ENCODE results near the gene BMERB1. TPM values are rescaled to one million over a fixed set of nuclear protein-coding genes. Genes with fewer than 3 reads are reported as not detected.
A peak's percentile ranks its signal among the peaks of the same experiment; 100 is the strongest.

Gene BMERB1
- total RNA-seq, 3 donors from 2014 or later: 25.3 to 77.8 (median 38.7) TPM

- DNase-seq (ENCODE audit: low spot score in 2 of 2): no peak
- intact Hi-C loops (cut with DNase I; ENCODE audit: low total_unique reads): no loop called here
- TF ChIP-seq POLR2A (IDR thresholded peaks at IDR 0.05) (no peak), POLR2AphosphoS5 (IDR thresholded peaks at IDR 0.05) (no peak), CTCF (IDR thresholded peaks at IDR 0.05) (no peak)
- H3K4me3 ChIP-seq: no peak overlapping the region
- no peaks in the 10 kb centered on the region for H3K27me3 ChIP-seq
- no peak overlapping the region for H3K27ac ChIP-seq
- no peaks in the 10 kb centered on the region for H3K4me1 ChIP-seq
- no peaks in the 10 kb centered on the region for H3K36me3 ChIP-seq
- H3K9me3 ChIP-seq: no peaks in the 10 kb centered on the region
Observed at GRCh38 chr16:15487336-15488284, 53.2 kb downstream of the BMERB1 start.

- H3K36me3 ChIP-seq: no peaks in the 10 kb centered on the region
- TF ChIP-seq CTCF (IDR thresholded peaks at IDR 0.05) (no peak), POLR2AphosphoS5 (IDR thresholded peaks at IDR 0.05) (no peak), POLR2A (IDR thresholded peaks at IDR 0.05) (no peak)
- H3K27ac ChIP-seq: peak overlapping the region; percentile 11 to 60
- no peaks in the 10 kb centered on the region for H3K9me3 ChIP-seq
- H3K4me3 ChIP-seq: no peak overlapping the region
- H3K27me3 ChIP-seq: no peaks in the 10 kb centered on the region
- no peaks in the 10 kb centered on the region for H3K4me1 ChIP-seq
- no peak for DNase-seq (ENCODE audit: low spot score in 2 of 2)
- intact Hi-C loops (cut with DNase I; ENCODE audit: low total_unique reads): no loop called here
Observed at GRCh38 chr16:15489016-15489415, 54.6 kb downstream of the BMERB1 start.

GRCh38 chr16:15490123-15490711 lies 55.8 kb downstream of the BMERB1 start:
- Histone ChIP-seq H3K4me1 (no peaks in the 10 kb centered on the region), H3K36me3 (no peaks in the 10 kb centered on the region), H3K27me3 (no peaks in the 10 kb centered on the region), H3K27ac (peak overlapping the region in 1 of 2 donors; percentile 60), H3K9me3 (no peaks in the 10 kb centered on the region), H3K4me3 (no peak overlapping the region)
- no peak for TF ChIP-seq POLR2A (IDR thresholded peaks at IDR 0.05)
- no peak for TF ChIP-seq CTCF (IDR thresholded peaks at IDR 0.05)
- TF ChIP-seq POLR2AphosphoS5 (IDR thresholded peaks at IDR 0.05): no peak
- DNase-seq (ENCODE audit: low spot score in 2 of 2): no peak
- intact Hi-C loops (cut with DNase I; ENCODE audit: low total_unique reads): no loop called here

GRCh38 chr16:15491411-15491810 lies 57.0 kb downstream of the BMERB1 start:
- Histone ChIP-seq H3K27ac (no peak overlapping the region), H3K27me3 (no peaks in the 10 kb centered on the region), H3K36me3 (no peaks in the 10 kb centered on the region), H3K4me3 (no peak overlapping the region), H3K9me3 (no peaks in the 10 kb centered on the region), H3K4me1 (no peaks in the 10 kb centered on the region)
- DNase-seq (ENCODE audit: low spot score in 2 of 2): no peak
- intact Hi-C loops (cut with DNase I; ENCODE audit: low total_unique reads): no loop called here
- TF ChIP-seq CTCF (IDR thresholded peaks at IDR 0.05) (no peak), POLR2AphosphoS5 (IDR thresholded peaks at IDR 0.05) (no peak), POLR2A (IDR thresholded peaks at IDR 0.05) (no peak)
